IPS-20b (cell line): ENCODE measurements around the gene UBXN7.
"Not testable (repeated sequence)": the region's sequence is repeated elsewhere in the genome, so short reads cannot be mapped to it uniquely, and the experiment has no call there.

ENCODE experiments used
- H3K27ac ChIP-seq: one replicate; pipeline ENCODE4 v1.5.1; 2013; ENCODE audit warnings: low read length
- H3K27me3 ChIP-seq: 2 replicates; pipeline ENCODE4 v1.6.1; 2013; ENCODE audit warnings: mild to moderate bottlenecking, low read length, inconsistent platforms; ENCODE audit not compliant: insufficient read depth
- H3K36me3 ChIP-seq: 2 replicates; pipeline ENCODE4 v1.6.1; 2013; ENCODE audit warnings: low read depth, mild to moderate bottlenecking, inconsistent platforms, low read length, moderate library complexity; ENCODE audit not compliant: insufficient read depth
- H3K4me1 ChIP-seq: 2 replicates; pipeline ENCODE4 v1.6.1; 2013; ENCODE audit warnings: mild to moderate bottlenecking, control low read depth, inconsistent platforms, low read length, moderate library complexity; ENCODE audit not compliant: insufficient read depth
- H3K4me3 ChIP-seq: 2 replicates; pipeline ENCODE4 v1.5.1; 2013; ENCODE audit warnings: mild to moderate bottlenecking, low read length, inconsistent platforms
- H3K9ac ChIP-seq: 2 replicates; pipeline ENCODE4 v1.6.1; 2013; ENCODE audit warnings: low read depth, mild to moderate bottlenecking, inconsistent platforms, low read length, moderate library complexity
- H3K9me3 ChIP-seq: 2 replicates; pipeline ENCODE4 v1.6.1; 2013; ENCODE audit warnings: mild to moderate bottlenecking, low read depth, low read length, inconsistent platforms; ENCODE audit not compliant: insufficient read depth

Gene UBXN7

DNA sequence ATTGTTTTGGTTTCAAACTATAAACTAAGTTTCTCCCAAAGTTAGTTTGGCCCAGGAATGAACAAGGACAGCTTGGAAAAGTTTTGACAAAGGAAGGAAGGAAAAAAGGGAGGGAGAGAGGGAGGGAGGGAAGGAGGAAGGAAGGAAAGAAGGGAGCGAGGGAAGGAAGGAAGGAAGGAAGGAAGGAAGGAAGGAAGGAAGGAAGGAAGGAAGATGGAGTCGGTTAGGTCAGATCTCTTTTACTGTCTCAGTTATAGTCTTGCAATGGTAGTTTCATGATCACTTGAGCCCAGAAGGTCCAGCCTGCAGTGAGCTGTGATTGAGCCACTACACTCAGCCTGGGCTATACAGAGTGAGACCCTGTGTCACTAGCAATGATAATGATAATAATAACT lies 12.3 kb upstream of the UBXN7 start:
- H3K27me3 ChIP-seq = no peaks in the 10 kb centered on the region
- H3K27ac ChIP-seq = no peak overlapping the region
- no peaks in the 10 kb centered on the region for H3K9me3 ChIP-seq
- H3K36me3 ChIP-seq = no peaks in the 10 kb centered on the region
- H3K4me1 ChIP-seq = no peaks in the 10 kb centered on the region; the same call in 1 of the 2 replicates
- H3K9ac ChIP-seq = no peak overlapping the region
- no peak overlapping the region for H3K4me3 ChIP-seq

DNA sequence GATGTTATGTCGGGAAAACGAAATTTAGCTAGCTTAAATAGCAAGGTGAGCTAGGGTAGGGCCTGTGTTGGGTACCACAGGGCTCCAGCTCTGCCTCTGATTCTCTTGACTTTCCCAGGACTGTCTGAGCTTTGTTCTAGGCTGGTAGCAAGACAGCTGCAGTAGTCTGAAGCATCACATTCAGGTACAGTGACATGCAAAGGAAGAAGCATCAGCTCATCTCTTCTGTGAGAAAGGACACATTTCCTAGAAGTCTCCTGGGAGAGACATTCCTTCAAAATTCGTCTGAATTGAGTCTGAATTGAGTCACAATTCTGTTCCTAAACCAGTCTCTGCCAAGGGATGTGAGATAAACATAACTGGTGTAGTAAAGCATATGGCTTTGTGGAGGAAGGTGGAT lies 8.5 kb upstream of the UBXN7 start:
- Histone ChIP-seq H3K4me3 (no peak overlapping the region), H3K27ac (no peak overlapping the region), H3K4me1 (no peaks in the 10 kb centered on the region; the same call in 1 of the 2 replicates), H3K36me3 (no peaks in the 10 kb centered on the region), H3K9me3 (no peaks in the 10 kb centered on the region), H3K27me3 (no peaks in the 10 kb centered on the region), H3K9ac (no peak overlapping the region)

DNA sequence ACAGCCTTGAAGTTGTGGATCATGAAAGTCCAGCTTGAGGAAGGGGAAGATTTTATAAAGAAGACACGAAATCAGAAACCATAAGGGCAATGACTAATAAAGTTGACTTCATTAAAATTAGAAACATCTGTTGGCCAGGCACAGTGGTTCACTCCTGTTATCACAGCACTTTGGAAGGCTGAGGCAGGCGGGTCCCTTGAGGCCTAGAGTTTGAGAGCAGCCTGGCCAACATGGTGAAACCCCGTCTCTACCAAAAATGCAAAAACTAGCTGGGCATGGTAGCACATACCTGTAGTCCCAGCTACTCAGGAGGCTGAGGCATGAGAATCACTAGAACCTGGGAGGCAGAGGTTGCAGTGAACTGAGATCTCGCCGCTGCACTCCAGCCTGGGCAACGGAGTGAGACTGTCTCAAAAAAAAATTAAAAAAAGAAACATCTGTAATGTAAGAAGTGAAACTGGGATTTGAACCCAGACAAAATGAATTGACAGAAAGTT lies 7.9 kb upstream of the UBXN7 start:
- Histone ChIP-seq H3K9ac (no peak overlapping the region), H3K9me3 (no peaks in the 10 kb centered on the region), H3K27ac (no peak overlapping the region), H3K4me3 (no peak overlapping the region), H3K4me1 (no peaks in the 10 kb centered on the region; the same call in 1 of the 2 replicates), H3K27me3 (no peaks in the 10 kb centered on the region), H3K36me3 (no peaks in the 10 kb centered on the region)

DNA sequence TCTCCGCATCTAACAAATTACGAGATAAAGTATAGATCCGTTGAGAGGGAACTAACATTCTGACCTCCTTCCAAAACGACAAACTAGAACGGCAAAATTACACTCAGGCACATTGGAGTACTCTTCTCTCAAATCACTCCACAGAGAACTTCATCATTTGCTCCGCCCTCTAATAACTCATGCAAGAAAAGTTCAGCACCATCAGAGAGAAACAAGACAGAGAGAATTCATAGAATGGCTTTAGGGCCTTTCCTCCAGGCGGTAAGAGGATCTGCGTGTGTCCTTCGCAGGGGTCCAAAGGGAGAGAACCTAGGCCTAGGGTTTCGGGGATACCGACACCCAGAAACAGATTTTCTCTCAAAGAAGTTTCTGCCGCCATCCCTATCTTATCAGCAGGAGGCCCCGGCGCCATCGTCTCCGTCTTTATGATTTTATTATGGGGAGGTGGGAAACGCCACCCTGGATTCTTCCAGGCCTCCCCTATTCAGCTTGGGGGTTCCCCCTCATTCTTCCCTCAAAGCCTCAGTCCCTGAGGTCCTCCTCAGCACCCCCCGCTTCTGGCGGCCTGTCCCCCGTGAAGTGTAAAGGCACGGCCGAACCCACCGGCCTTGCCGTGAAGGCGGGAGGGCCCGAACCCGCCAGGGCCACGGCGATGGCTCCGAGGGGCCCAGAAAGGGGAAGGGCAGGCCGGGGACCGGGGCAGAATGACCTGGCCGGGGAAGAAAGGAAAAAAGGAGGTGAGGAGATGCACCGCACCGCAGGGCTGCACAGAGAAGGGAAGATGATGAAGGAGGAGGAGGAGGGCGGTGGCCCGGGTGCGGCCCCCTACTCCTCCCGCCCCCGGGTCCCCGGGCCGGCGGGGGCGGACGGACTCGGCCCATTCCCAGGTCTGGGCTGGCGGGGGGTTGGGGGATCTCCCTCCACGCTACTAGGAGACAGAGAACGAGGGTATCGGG lies 768 bp downstream of the UBXN7 start:
- Histone ChIP-seq H3K4me3 (peak overlapping the region; percentile 97), H3K27me3 (no peaks in the 10 kb centered on the region), H3K36me3 (peaks cover 14% of the 10 kb centered on the region), H3K9ac (peak overlapping the region; percentile 92), H3K9me3 (no peaks in the 10 kb centered on the region), H3K27ac (peak overlapping the region; percentile 53), H3K4me1 (peaks cover 3% of the 10 kb centered on the region; the same call in 1 of the 2 replicates)

DNA sequence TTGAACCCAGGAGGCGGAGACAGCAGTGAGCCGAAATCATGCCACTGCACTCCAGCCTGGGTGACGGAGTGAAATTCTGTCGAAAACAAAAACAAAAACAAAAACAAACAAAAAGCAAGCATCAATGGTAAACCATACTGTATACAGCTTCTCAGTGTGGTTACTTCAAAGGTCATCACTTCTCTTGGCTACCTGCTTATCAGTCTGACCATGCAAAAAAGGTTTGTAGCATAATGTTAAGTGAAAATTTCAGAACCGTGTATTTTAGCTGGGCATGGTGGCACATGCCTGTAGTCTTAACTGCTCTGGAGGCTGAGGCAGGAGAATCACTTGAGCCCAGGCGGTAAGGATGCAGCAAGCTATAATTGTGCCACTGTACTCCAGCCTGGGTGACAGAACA lies 4.2 kb downstream of the UBXN7 start:
- Histone ChIP-seq H3K4me1 (no peaks in the 10 kb centered on the region; the same call in 1 of the 2 replicates), H3K9me3 (no peaks in the 10 kb centered on the region), H3K9ac (no peak overlapping the region), H3K36me3 (peaks cover 14% of the 10 kb centered on the region), H3K27me3 (no peaks in the 10 kb centered on the region), H3K27ac (no peak overlapping the region), H3K4me3 (no peak overlapping the region)

DNA sequence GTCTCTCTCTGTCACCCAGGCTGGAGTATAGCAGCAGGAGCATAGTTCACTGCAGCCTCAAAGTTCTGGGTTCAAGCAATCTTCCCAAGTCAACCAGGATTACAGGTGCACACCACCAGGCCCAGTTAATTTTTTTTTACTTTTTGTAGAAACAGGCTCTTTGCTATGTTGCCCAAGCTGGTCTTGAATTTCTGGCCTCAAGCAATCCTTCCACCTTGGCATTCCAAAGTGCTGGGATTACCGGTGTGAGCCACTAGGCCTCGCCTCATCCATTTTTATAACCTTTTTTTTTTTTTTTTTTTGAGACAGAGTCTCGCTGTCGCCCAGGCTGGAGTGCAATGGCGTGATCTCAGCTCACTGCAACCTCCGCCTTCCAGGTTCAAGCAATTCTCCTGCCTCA lies 7.8 kb downstream of the UBXN7 start:
- H3K36me3 ChIP-seq = peaks cover 14% of the 10 kb centered on the region
- H3K4me1 ChIP-seq, H3K9ac ChIP-seq: not testable (repeated sequence)

DNA sequence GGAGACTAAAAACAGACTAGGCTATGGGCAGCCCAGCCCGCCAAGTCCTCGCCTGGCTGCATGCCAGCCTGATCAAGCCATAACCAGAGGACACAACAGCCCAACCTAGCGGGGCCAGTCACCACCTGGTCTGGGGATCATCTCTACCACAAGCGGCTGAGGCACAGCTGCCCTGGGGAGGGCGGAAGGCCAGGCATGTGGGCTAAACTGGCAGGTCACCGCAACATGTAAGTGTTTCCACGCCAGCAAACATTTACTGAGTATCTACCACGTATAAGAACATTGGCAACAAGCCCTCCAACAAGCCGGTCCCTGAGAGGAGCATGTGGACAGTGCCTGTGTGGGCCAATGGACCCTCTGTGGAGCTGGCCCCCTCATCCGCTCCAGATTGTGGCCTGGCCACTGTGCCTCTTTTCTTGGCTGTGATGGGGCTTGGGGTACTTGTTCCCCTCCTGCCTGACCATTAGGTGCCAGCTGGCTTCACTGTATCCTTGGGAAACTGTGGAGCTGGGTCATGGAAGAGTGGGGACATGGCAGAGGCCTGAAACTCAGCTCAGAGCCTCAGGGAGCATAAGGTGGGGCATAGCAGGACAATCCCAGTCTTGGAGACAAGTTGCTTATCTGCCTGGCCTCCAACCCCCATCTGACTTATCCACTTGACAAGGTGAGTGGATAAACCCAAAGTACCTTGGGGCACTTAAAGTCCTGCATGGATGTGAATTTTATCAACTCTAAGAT lies 9.0 kb downstream of the UBXN7 start:
- H3K27me3 ChIP-seq = no peaks in the 10 kb centered on the region
- no peaks in the 10 kb centered on the region for H3K9me3 ChIP-seq
- H3K27ac ChIP-seq = no peak overlapping the region
- H3K36me3 ChIP-seq = peaks cover 14% of the 10 kb centered on the region
- H3K4me1 ChIP-seq = peaks cover 6% of the 10 kb centered on the region; the same call in 1 of the 2 replicates
- no peak overlapping the region for H3K9ac ChIP-seq
- no peak overlapping the region for H3K4me3 ChIP-seq

More for the DNA sequence above, 7.8 kb downstream of the UBXN7 start:
- not testable (repeated sequence) for H3K27me3 ChIP-seq, H3K9me3 ChIP-seq, H3K4me3 ChIP-seq, H3K27ac ChIP-seq

DNA sequence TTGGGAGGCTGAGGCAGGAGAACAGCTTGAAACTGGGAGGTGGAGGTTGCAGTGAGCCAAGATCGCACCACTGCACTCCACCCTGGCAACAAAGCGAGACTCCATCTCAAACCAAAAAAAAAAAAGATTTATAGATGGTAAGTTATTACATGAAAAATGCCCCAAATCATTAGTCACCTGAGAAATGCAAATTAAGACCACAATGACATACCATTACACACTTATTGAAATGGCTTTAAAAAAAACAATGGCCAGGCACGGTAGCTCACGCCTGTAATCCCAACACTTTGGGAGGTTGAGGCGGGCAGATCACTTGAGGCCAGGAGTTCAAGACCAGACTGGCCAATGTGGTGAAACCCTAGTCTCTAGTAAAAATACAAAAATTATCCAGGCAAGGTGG lies 10.6 kb downstream of the UBXN7 start:
- H3K36me3 ChIP-seq, H3K4me1 ChIP-seq, H3K9ac ChIP-seq, H3K4me3 ChIP-seq, H3K27me3 ChIP-seq, H3K9me3 ChIP-seq, H3K27ac ChIP-seq: not testable (repeated sequence)

DNA sequence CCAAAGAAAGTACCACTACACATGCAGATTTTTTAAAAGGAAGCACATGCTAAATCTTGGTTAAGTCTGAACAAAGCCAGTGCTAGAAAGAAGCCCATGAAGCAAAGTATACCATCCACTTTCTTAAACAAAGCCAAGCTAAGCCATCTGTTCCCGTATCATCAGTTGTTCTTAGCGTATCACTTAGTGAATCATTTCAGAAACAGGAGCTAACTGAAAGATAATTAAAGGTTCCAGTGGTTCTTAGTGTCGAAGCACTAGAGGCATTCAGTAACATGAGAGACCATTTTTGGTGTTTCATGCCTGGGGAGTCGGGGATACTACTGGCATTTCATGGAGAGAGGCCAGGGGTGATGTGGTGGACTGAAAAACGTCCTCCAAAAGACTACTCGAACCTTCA lies 12.8 kb downstream of the UBXN7 start:
- Histone ChIP-seq H3K27me3 (no peaks in the 10 kb centered on the region), H3K4me3 (no peak overlapping the region)

DNA sequence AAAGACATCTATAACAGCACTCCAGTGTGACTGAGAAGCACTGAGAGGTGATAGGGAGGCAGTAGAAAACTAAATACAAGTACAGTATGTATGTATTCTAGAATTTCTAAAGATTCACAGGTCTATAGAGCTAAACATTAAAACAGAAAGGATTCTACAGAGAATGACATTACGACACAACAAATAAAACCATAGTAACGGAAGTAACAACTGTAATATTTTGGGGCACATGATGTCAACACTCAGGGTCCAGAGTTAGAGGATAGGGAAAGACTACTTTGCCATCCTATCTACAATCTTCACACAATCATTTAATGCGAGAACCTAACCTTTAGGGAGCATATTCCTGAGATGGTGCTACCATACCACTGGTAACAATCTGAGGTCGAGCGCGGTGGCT lies 13.6 kb downstream of the UBXN7 start:
- no peaks in the 10 kb centered on the region for H3K36me3 ChIP-seq

More for the DNA sequence above, 12.8 kb downstream of the UBXN7 start:
- Histone ChIP-seq H3K36me3 (no peaks in the 10 kb centered on the region), H3K9ac (no peak overlapping the region), H3K4me1 (peaks cover 6% of the 10 kb centered on the region; the same call in 1 of the 2 replicates), H3K9me3 (no peaks in the 10 kb centered on the region), H3K27ac (no peak overlapping the region)

DNA sequence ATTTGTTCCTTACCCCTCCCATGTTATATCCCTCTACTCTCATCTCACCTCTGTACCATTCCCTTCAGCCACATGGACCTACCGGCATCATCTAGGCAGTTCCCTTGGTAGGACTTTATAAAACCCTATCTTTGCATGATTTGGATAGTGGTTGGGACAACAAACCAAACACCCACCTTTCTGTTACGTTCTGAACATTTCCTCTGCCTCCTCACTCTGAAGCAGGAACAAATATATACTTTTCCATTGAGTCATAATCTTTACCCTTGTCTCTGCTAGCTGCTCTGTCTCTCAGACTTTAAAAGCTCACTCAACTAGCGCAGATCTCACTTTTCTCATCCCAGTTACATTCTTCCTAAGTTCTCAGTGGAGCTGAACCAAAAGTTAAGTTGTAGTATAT lies 17.8 kb downstream of the UBXN7 start:
- Histone ChIP-seq H3K4me1 (no peaks in the 10 kb centered on the region), H3K9ac (no peak overlapping the region), H3K4me3 (no peak overlapping the region), H3K36me3 (no peaks in the 10 kb centered on the region), H3K27ac (no peak overlapping the region), H3K9me3 (peaks cover 2% of the 10 kb centered on the region; the same call in 1 of the 2 replicates), H3K27me3 (no peaks in the 10 kb centered on the region)

More for the DNA sequence above, 13.6 kb downstream of the UBXN7 start:
- Histone ChIP-seq H3K9ac (no peak overlapping the region), H3K9me3 (no peaks in the 10 kb centered on the region), H3K4me3 (no peak overlapping the region), H3K4me1 (peaks cover 6% of the 10 kb centered on the region; the same call in 1 of the 2 replicates), H3K27me3 (no peaks in the 10 kb centered on the region), H3K27ac (no peak overlapping the region)
